ENCODE measurements around the gene PSENEN.

PSENEN gene

GRCh38 chr19:35736913-35737886, 8.3 kb upstream of the PSENEN start:
- CTCF ChIA-PET = interaction anchor here (0.7 to 6.1 kb wide), 9 partner anchors 8 to 194 kb away, joined by 3 to 20 read pairs (median 5); partner anchors contain the start of genes LIN37, PSENEN and U2AF1L4
- POLR2A ChIA-PET = interaction anchor here (0.6 to 2.1 kb wide), 5 partner anchors 9 to 436 kb away, joined by 3 to 5 read pairs (median 3); partner anchors contain the start of gene LIN37
- DNase-seq (ENCODE audit: extremely low spot score) = no peak
- TF ChIP-seq, protein P1, sequence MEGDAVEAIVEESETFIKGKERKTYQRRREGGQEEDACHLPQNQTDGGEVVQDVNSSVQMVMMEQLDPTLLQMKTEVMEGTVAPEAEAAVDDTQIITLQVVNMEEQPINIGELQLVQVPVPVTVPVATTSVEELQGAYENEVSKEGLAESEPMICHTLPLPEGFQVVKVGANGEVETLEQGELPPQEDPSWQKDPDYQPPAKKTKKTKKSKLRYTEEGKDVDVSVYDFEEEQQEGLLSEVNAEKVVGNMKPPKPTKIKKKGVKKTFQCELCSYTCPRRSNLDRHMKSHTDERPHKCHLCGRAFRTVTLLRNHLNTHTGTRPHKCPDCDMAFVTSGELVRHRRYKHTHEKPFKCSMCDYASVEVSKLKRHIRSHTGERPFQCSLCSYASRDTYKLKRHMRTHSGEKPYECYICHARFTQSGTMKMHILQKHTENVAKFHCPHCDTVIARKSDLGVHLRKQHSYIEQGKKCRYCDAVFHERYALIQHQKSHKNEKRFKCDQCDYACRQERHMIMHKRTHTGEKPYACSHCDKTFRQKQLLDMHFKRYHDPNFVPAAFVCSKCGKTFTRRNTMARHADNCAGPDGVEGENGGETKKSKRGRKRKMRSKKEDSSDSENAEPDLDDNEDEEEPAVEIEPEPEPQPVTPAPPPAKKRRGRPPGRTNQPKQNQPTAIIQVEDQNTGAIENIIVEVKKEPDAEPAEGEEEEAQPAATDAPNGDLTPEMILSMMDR (IDR thresholded peaks at IDR 0.05; ENCODE audit: control extremely low read depth, extremely low read depth, low read depth, missing control alignments) = peak; percentile 19

DNA sequence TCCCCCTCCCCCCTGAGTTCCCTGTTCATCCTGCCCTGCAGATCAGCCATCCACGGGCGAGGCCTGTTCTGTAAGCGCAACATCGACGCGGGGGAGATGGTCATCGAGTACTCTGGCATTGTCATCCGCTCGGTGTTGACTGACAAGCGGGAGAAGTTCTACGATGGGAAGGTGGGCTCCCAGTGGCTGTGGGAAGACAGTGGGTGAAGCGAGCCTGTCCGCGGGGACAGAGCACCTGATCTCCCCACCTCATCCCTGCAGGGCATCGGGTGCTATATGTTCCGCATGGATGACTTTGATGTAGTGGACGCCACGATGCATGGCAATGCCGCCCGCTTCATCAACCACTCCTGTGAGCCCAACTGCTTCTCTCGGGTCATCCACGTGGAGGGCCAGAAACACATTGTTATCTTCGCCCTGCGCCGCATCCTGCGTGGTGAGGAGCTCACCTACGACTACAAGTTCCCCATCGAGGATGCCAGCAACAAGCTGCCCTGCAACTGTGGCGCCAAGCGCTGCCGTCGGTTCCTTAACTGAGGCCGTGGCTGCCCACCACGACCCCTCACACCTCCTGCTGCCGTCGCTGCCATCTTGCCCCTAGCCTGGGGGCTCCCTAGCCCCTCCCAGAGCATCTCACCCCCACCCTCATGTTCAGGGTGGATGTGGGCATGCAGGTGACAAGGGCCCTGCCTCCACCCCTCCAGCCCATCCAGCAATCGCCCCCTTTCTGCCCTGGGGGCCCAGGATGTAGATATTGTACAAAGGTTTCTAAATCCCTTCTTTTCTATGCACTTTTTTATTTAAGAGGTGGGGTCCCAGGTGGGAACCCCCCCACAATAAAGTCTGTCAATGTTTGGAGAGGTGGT, 7.2 kb upstream of the PSENEN start:
- CTCF ChIA-PET = interaction anchor here (1.4 to 6.1 kb wide), 3 partner anchors 14 to 45 kb away, joined by 10 to 20 read pairs (median 14); no protein-coding TSS in a partner anchor

GRCh38 chr19:35738887-35739229, 6.6 kb upstream of the PSENEN start:
- CTCF ChIA-PET = interaction anchor here (2.2 to 6.1 kb wide), 2 partner anchors 15 to 44 kb away, joined by 10 to 20 read pairs; no protein-coding TSS in a partner anchor
- TF ChIP-seq, protein P1 (IDR thresholded peaks at IDR 0.05; ENCODE audit: control extremely low read depth, extremely low read depth, low read depth, missing control alignments) = no peak
- DNase-seq (ENCODE audit: extremely low spot score) = no peak
- POLR2A ChIA-PET = interaction anchor here (1.4 to 2.1 kb wide), 2 partner anchors 10 to 26 kb away, joined by 4 to 7 read pairs; partner anchors contain the start of gene LIN37

More for the DNA sequence above, 7.2 kb upstream of the PSENEN start:
- TF ChIP-seq, protein P1 (IDR thresholded peaks at IDR 0.05; ENCODE audit: control extremely low read depth, extremely low read depth, low read depth, missing control alignments) = no peak
- POLR2A ChIA-PET = interaction anchor here (2.1 kb wide), 1 partner anchor 10 kb away, joined by 5 read pairs; no protein-coding TSS in a partner anchor
- no peak for DNase-seq (ENCODE audit: extremely low spot score)

DNA sequence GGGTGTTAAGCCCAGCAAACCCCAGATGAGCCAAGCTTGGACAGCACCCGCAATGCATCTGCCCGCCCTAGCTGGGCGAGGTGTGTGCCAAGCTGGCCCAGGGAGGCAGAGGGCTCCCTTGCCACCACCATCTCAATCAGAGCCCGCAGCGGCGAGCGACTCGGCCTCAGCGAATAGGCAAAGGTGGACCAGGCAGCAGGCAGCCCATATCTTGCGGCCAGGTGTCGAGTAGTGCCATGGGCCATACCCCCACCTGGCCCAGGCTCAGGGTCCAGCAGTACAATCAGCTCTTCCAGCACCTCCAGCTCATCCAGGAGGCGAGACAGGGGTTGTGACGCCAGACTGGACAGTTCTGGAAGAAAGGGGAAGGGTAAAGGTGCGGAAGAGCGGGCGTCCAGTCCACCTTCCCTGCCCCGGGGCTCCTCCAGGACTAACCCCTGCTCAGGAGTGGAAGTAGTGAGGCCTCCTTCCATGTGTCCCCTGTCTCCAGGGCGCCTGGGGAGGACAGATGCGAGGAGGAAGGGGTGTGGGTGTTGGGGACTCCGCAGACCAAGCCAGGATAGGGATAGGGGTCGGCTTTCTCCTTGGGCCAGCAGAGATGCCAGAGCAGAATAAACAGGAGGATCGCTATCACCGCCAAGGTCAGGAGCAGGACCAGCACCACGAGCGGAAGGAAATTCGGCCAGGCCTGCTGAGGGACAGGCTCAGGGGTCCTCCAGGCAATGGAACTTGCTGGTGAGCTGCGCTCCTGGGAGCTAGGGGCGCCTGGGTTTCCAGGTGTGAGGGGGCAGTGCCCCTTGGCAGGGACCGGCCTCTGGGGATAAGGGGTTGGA, 6.0 kb upstream of the PSENEN start:
- ChIA-PET POLR2A (interaction anchor here (1.0 to 2.1 kb wide), 6 partner anchors 9 to 37 kb away, joined by 4 to 20 read pairs (median 7); partner anchors contain the start of gene LIN37), CTCF (interaction anchor here (0.7 to 2.2 kb wide), 8 partner anchors 13 to 97 kb away, joined by 3 to 10 read pairs (median 3); no protein-coding TSS in a partner anchor)
- TF ChIP-seq, protein P1 (IDR thresholded peaks at IDR 0.05; ENCODE audit: control extremely low read depth, extremely low read depth, low read depth, missing control alignments) = no peak
- DNase-seq (ENCODE audit: extremely low spot score) = no peak

DNA sequence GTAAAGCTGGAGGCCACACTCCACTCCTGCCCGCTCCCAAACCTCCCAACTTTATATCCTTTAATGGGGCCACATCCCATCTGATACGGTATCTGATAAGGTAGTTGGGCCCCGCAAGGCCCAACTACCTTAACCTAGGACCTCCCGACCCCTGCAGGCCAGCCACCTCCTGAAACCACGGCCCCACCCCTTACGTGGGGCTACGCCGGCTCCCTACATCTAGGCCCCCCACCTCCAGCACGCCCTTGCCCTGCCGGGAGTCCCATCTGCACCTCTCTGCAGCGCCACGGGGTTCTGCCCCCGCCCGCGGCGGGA, 5.4 kb upstream of the PSENEN start:
- TF ChIP-seq, protein P1 (IDR thresholded peaks at IDR 0.05; ENCODE audit: control extremely low read depth, extremely low read depth, low read depth, missing control alignments) = no peak
- POLR2A ChIA-PET = interaction anchor here (0.9 to 2.1 kb wide), 10 partner anchors 8 to 97 kb away, joined by 3 to 20 read pairs (median 6); partner anchors contain the start of genes KMT2B and LIN37
- CTCF ChIA-PET = interaction anchor here (0.7 to 2.2 kb wide), 11 partner anchors 14 to 128 kb away, joined by 3 to 10 read pairs (median 3); partner anchors contain the start of gene APLP1
- no peak for DNase-seq (ENCODE audit: extremely low spot score)
